PC-3 (cell line): ENCODE results near the gene NTM. TPM values are rescaled to one million over a fixed set of nuclear protein-coding genes. Genes with fewer than 3 reads are reported as not detected.

ENCODE experiments used
- ATAC-seq: fragments of 200-7000 bp; cut with Tn5 transposase; 2 replicates; pipeline ENCODE4 v1.9.1; 2020; ENCODE audit warnings: mild to moderate bottlenecking, moderate library complexity
- BruUV-seq: library from RNA; stranded (reverse); fragments of 400-500 nt; replicated peaks from 2 replicates; lab custom pipeline; 2021; lab: Mats Ljungman, UMichigan
- CTCF ChIA-PET: fragments of 300-600 bp; sonication (Branson Sonifier 250); formaldehyde crosslinking; loops from one replicate; lab custom pipeline; 2022; ENCODE audit warnings: antibody characterized with exemption; lab: Charles Lee
- POLR2A ChIA-PET: fragments of 300-600 bp; sonication (Branson Sonifier 250); formaldehyde crosslinking; loops from one replicate; lab custom pipeline; 2022; ENCODE audit warnings: antibody characterized with exemption; ENCODE audit not compliant: unreplicated experiment; lab: Charles Lee
- DNase-seq: peaks from one replicate; pipeline ENCODE4 v3.0.0-alpha.2; 2015
- H2AFZ ChIP-seq: fragments of 300-600 bp; sonication (generic); 2 replicates; pipeline ENCODE4 v1.6.0; 2016; ENCODE audit warnings: antibody characterized with exemption, low read length
- H3F3A ChIP-seq: fragments of 300-600 bp; sonication (generic); one replicate; pipeline ENCODE4 v1.6.0; 2017; ENCODE audit warnings: antibody characterized with exemption, low read length, control low read depth, mild to moderate bottlenecking; ENCODE audit not compliant: unreplicated experiment
- H3K27ac ChIP-seq: fragments of 300-600 bp; sonication (generic); 2 replicates; pipeline ENCODE4 v1.5.1; 2016; ENCODE audit warnings: mild to moderate bottlenecking, low read length
- H3K27me3 ChIP-seq: fragments of 300-600 bp; sonication (generic); 2 replicates; pipeline ENCODE4 v1.6.1; 2016; ENCODE audit warnings: low read length, mixed read lengths
- H3K36me3 ChIP-seq: fragments of 300-600 bp; sonication (generic); 2 replicates; pipeline ENCODE4 v1.6.1; 2016; ENCODE audit warnings: low read depth, mixed run types, low read length, mixed read lengths
- H3K4me1 ChIP-seq: fragments of 300-600 bp; sonication (generic); 2 replicates; pipeline ENCODE4 v1.5.1; 2016; ENCODE audit warnings: low read length; ENCODE audit not compliant: insufficient read depth
- H3K4me2 ChIP-seq: fragments of 300-600 bp; sonication (generic); 2 replicates; pipeline ENCODE4 v1.6.0; 2016; ENCODE audit warnings: low read length
- H3K4me3 ChIP-seq: fragments of 300-600 bp; sonication (generic); 2 replicates; pipeline ENCODE4 v1.5.1; 2016; ENCODE audit warnings: mild to moderate bottlenecking, low read length, mixed read lengths
- H3K79me2 ChIP-seq: fragments of 300-600 bp; sonication (generic); 2 replicates; pipeline ENCODE4 v1.6.1; 2017; ENCODE audit warnings: low read length, mixed read lengths
- H3K9ac ChIP-seq: fragments of 300-600 bp; sonication (generic); 2 replicates; pipeline ENCODE4 v1.6.0; 2016; ENCODE audit warnings: mild to moderate bottlenecking, low read length
- H3K9me2 ChIP-seq: fragments of 300-600 bp; sonication (generic); replicated peaks from 2 replicates; pipeline ENCODE4 v1.6.1; 2016; ENCODE audit warnings: mixed run types, low read length, mixed read lengths
- H3K9me3 ChIP-seq: fragments of 300-600 bp; sonication (generic); 2 replicates; pipeline ENCODE4 v1.6.1; 2016; ENCODE audit warnings: low read length, mixed read lengths
- H4K20me1 ChIP-seq: fragments of 300-600 bp; sonication (generic); 2 replicates; pipeline ENCODE4 v1.6.1; 2016; ENCODE audit warnings: low read length, mixed read lengths
- EZH2 ChIP-seq: fragments of 300-600 bp; sonication (generic); IDR thresholded peaks from one replicate; pipeline ENCODE4 v1.6.1; 2017; ENCODE audit warnings: antibody characterized with exemption, mild to moderate bottlenecking, low read length; ENCODE audit not compliant: unreplicated experiment
- EZH2phosphoT487 ChIP-seq: fragments of 300-600 bp; sonication (generic); IDR thresholded peaks from 2 replicates; pipeline ENCODE4 v1.6.1; 2018; ENCODE audit warnings: mild to moderate bottlenecking, antibody characterized with exemption, low read length, borderline replicate concordance
- intact Hi-C: fragments of 100-400 bp; cut with micrococcal nuclease; formaldehyde crosslinking; loops from 2 replicates; pipeline ENCODE4 v1.9.0; 2023
- total RNA-seq: library from RNA; depleted of rRNA; stranded (reverse); fragments of >200 nt; gene quantifications from 2 replicates; pipeline ENCODE4 v1.2.3, GENCODE V29; 2014
- TF ChIP-seq, protein P1 (sequence below): fragments of 300-600 bp; sonication (generic); conservative IDR thresholded peaks from 2 replicates; pipeline ENCODE4 v1.5.1; 2017; ENCODE audit warnings: antibody characterized with exemption, low read depth, mild to moderate bottlenecking, low read length

NTM gene
- total RNA-seq, 1 experiment from 2014 or later, result not detected

DNA sequence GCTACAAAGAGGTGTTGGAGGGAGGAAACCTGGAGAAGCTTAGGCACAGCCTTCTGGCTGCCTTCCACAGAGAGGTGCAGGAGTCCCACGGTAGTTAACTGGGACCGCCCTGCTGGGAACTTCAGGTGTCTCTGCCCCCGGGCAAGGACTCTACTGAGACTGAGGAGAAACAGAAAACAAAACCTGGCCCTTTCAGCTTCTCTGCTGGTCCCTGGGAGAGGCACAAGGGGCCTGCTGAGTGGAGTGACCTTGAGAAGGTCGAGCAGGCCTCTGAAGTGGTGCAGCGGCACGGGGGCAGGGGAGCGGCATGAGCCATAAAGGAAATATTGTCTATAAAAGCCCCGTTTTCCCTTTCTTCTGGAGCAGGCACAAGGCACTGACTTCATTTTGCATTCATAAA, 38.9 kb downstream of the NTM start:
- BruUV-seq, result no TSS peak
- no peak overlapping the region for H3K4me3 ChIP-seq
- H3F3A ChIP-seq, result no peaks in the 10 kb centered on the region
- no peak overlapping the region for H2AFZ ChIP-seq
- CTCF ChIA-PET, result no interaction called here
- H3K36me3 ChIP-seq, result no peaks in the 10 kb centered on the region
- TF ChIP-seq, protein P1, sequence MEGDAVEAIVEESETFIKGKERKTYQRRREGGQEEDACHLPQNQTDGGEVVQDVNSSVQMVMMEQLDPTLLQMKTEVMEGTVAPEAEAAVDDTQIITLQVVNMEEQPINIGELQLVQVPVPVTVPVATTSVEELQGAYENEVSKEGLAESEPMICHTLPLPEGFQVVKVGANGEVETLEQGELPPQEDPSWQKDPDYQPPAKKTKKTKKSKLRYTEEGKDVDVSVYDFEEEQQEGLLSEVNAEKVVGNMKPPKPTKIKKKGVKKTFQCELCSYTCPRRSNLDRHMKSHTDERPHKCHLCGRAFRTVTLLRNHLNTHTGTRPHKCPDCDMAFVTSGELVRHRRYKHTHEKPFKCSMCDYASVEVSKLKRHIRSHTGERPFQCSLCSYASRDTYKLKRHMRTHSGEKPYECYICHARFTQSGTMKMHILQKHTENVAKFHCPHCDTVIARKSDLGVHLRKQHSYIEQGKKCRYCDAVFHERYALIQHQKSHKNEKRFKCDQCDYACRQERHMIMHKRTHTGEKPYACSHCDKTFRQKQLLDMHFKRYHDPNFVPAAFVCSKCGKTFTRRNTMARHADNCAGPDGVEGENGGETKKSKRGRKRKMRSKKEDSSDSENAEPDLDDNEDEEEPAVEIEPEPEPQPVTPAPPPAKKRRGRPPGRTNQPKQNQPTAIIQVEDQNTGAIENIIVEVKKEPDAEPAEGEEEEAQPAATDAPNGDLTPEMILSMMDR, result no peak
- no peak for TF ChIP-seq EZH2
- no peak for TF ChIP-seq EZH2phosphoT487
- no peaks in the 10 kb centered on the region for H3K4me1 ChIP-seq
- ATAC-seq (no peak), DNase-seq (no peak)
- H4K20me1 ChIP-seq, result no peaks in the 10 kb centered on the region
- no peaks in the 10 kb centered on the region for H3K9me3 ChIP-seq
- no peak overlapping the region for H3K27ac ChIP-seq
- no peaks in the 10 kb centered on the region for H3K9me2 ChIP-seq
- H3K4me2 ChIP-seq, result no peak overlapping the region
- intact Hi-C loops, result loop anchor here (5.0 kb wide), 2 partner anchors 103 to 263 kb away; no protein-coding TSS in a partner anchor
- H3K79me2 ChIP-seq, result no peaks in the 10 kb centered on the region
- peaks cover 52% of the 10 kb centered on the region for H3K27me3 ChIP-seq
- H3K9ac ChIP-seq, result no peak overlapping the region
- POLR2A ChIA-PET, result no interaction called here

DNA sequence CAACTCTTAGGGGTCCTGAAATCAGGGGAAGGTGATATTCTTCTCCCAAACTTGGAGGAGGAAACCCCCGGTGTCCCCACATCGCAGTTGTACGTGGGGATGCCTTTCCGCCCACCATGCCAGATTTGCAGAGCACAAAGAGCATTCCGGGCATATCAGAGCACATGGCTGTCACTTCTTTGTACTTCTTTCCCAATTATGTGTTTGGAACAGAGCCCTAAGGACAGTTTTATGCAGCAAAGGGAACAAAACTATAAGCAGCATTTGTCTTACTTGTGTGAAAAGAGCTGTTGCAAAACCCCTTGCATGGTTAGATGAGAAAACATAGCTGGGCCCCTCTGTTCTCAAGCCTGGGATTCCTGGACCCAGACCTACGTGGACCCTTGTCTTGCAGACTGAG, 41.2 kb downstream of the NTM start:
- no peak overlapping the region for H3K4me3 ChIP-seq
- no TSS peak for BruUV-seq
- TF ChIP-seq EZH2phosphoT487, result no peak
- no peaks in the 10 kb centered on the region for H3K36me3 ChIP-seq
- H3K4me2 ChIP-seq, result no peak overlapping the region
- no peaks in the 10 kb centered on the region for H3K9me2 ChIP-seq
- H2AFZ ChIP-seq, result no peak overlapping the region
- CTCF ChIA-PET, result no interaction called here
- intact Hi-C loops, result no loop called here
- POLR2A ChIA-PET, result no interaction called here
- no peaks in the 10 kb centered on the region for H3K9me3 ChIP-seq
- no peaks in the 10 kb centered on the region for H3K4me1 ChIP-seq
- no peak overlapping the region for H3K27ac ChIP-seq
- no peak overlapping the region for H3K9ac ChIP-seq
- H3K79me2 ChIP-seq, result no peaks in the 10 kb centered on the region
- H4K20me1 ChIP-seq, result no peaks in the 10 kb centered on the region
- H3F3A ChIP-seq, result no peaks in the 10 kb centered on the region
- peaks cover 36% of the 10 kb centered on the region for H3K27me3 ChIP-seq
- no peak for DNase-seq
- ATAC-seq, result no peak

DNA sequence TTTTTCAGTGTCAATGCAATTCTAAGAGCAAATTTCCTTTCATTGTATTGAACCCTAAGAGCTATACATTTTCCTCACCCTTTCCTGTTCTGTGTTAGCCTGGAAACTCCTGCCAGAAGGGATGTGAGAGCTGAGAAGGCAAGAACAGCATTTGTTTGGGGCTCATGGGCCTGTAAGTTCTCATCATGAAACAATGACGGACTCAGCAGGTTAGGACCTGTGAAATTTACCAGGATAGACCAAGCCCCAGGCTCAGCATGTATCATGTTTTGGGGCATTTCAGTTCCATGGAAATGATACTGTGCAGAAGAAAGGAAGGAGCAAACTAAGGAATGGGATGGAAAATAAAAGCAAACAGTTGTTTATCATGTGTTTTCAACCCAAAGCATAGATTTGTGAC, 41.6 kb downstream of the NTM start:
- CTCF ChIA-PET, result no interaction called here
- intact Hi-C loops, result no loop called here
- BruUV-seq, result no TSS peak
- ATAC-seq (no peak), DNase-seq (no peak)
- Histone ChIP-seq H3K9me3 (no peaks in the 10 kb centered on the region), H4K20me1 (no peaks in the 10 kb centered on the region), H3K4me1 (no peaks in the 10 kb centered on the region), H3K27me3 (peaks cover 32% of the 10 kb centered on the region), H2AFZ (no peak overlapping the region), H3F3A (no peaks in the 10 kb centered on the region), H3K27ac (no peak overlapping the region), H3K4me2 (no peak overlapping the region), H3K4me3 (no peak overlapping the region), H3K79me2 (no peaks in the 10 kb centered on the region), H3K9ac (no peak overlapping the region), H3K36me3 (no peaks in the 10 kb centered on the region), H3K9me2 (no peaks in the 10 kb centered on the region)
- POLR2A ChIA-PET, result no interaction called here
- no peak for TF ChIP-seq EZH2phosphoT487
- TF ChIP-seq EZH2, result no peak
- TF ChIP-seq, protein P1, result no peak
